Fibroblast of lung (primary cell): Measurements from ENCODE around the gene MYOZ2. TPM values are rescaled to one million over a fixed set of nuclear protein-coding genes. Genes with fewer than 3 reads are reported as not detected.

Source experiments
- DNase-seq, 2 donors: peaks; one replicate each; pipeline versions ENCODE4 v3.0.0 to v3.0.0-alpha.2; 2010; ENCODE audit warnings: low read depth in 2 of 2
- H2AFZ ChIP-seq: 2 replicates; pipeline ENCODE4 v1.5.1; 2012; ENCODE audit warnings: low read length, control low read depth, inconsistent platforms
- H3K27ac ChIP-seq: 2 replicates; pipeline ENCODE4 v1.5.1; 2011; ENCODE audit warnings: low read length, control low read depth; ENCODE audit not compliant: insufficient read depth
- H3K27me3 ChIP-seq: 2 replicates; pipeline ENCODE4 v1.5.1; 2011; ENCODE audit warnings: mild to moderate bottlenecking, low read length; ENCODE audit not compliant: control insufficient read depth, insufficient read depth
- H3K36me3 ChIP-seq: 2 replicates; pipeline ENCODE4 v1.5.1; 2011; ENCODE audit warnings: low read length; ENCODE audit not compliant: control insufficient read depth, insufficient read depth
- H3K4me1 ChIP-seq: 2 replicates; pipeline ENCODE4 v1.5.1; 2011; ENCODE audit warnings: low read length; ENCODE audit not compliant: control insufficient read depth, insufficient read depth; ENCODE audit errors: extremely low read depth
- H3K4me2 ChIP-seq: 2 replicates; pipeline ENCODE4 v1.5.1; 2011; ENCODE audit warnings: low read length, control low read depth; ENCODE audit not compliant: insufficient read depth; ENCODE audit errors: extremely low read depth
- H3K4me3 ChIP-seq, 4 experiments: fragments of 200-600 bp in 1 of 4; sonication (generic) in 1 of 4; replicated peaks in 1 of 4; 2 replicates each; pipeline ENCODE4 v1.5.1; 2011 to 2016; ENCODE audit warnings: low read length in 4 of 4, low read depth in 3 of 4, mild to moderate bottlenecking in 3 of 4, control low read depth in 2 of 4, inconsistent platforms in 1 of 4, mixed read lengths in 1 of 4; ENCODE audit not compliant: insufficient read depth in 1 of 4; ENCODE audit errors: control extremely low read depth in 1 of 4
- H3K79me2 ChIP-seq: 2 replicates; pipeline ENCODE4 v1.5.1; 2012; ENCODE audit warnings: mild to moderate bottlenecking, low read length, inconsistent platforms; ENCODE audit not compliant: control insufficient read depth, insufficient read depth
- H3K9ac ChIP-seq: 2 replicates; pipeline ENCODE4 v1.5.1; 2011; ENCODE audit warnings: mild to moderate bottlenecking, low read length, control low read depth; ENCODE audit not compliant: insufficient read depth
- H3K9me3 ChIP-seq: 2 replicates; pipeline ENCODE4 v1.5.1; 2012; ENCODE audit warnings: low read depth, low read length; ENCODE audit not compliant: control insufficient read depth, insufficient read depth
- H4K20me1 ChIP-seq: 2 replicates; pipeline ENCODE4 v1.5.1; 2011; ENCODE audit warnings: low read length; ENCODE audit not compliant: control insufficient read depth, insufficient read depth; ENCODE audit errors: extremely low read depth
- EZH2 ChIP-seq: IDR thresholded peaks from 2 replicates; pipeline ENCODE4 v1.5.1; 2012; ENCODE audit warnings: low read length, control low read depth, mild to moderate bottlenecking; ENCODE audit errors: missing control alignments
- polyA plus RNA-seq, 2 donors: library from polyadenylated mRNA; depleted of rRNA in 1 of 2; stranded (reverse) in 1 of 2; unstranded in 1 of 2; fragments of >200 nt; gene quantifications; 2 replicates each; pipeline ENCODE4 v1.2.1, GENCODE V29; 2011 to 2012; ENCODE audit warnings: missing spikeins in 1 of 2
- total RNA-seq: library from RNA; depleted of rRNA; stranded (reverse); fragments of >200 nt; gene quantifications from 2 replicates; pipeline ENCODE4 v1.2.1, GENCODE V29; 2014
- TF ChIP-seq, protein P1 (sequence below), 2 donors: IDR thresholded peaks in 1 of 2; conservative IDR thresholded peaks in 1 of 2; 1 replicate in 1 of 2; 2 replicates in 1 of 2; pipeline ENCODE4 v1.5.1; 2011 to 2012; ENCODE audit warnings: low read length in 2 of 2, control low read depth in 1 of 2, inconsistent platforms in 1 of 2, low read depth in 1 of 2, mild to moderate bottlenecking in 1 of 2

The MYOZ2 gene
- total and polyA plus RNA-seq, 2 donors (not counting 1 experiment from before 2014, with no cell fraction given): 0.17 to 0.59 TPM

GRCh38 chr4:119191505-119191904 lies 55.9 kb downstream of the MYOZ2 start:
- no peak overlapping the region for H2AFZ ChIP-seq
- H3K9ac ChIP-seq: no peak overlapping the region
- H3K4me3 ChIP-seq: no peak overlapping the region
- no peaks in the 10 kb centered on the region for H3K79me2 ChIP-seq
- H3K4me2 ChIP-seq: no peak overlapping the region
- no peak for TF ChIP-seq EZH2
- TF ChIP-seq, protein P1, sequence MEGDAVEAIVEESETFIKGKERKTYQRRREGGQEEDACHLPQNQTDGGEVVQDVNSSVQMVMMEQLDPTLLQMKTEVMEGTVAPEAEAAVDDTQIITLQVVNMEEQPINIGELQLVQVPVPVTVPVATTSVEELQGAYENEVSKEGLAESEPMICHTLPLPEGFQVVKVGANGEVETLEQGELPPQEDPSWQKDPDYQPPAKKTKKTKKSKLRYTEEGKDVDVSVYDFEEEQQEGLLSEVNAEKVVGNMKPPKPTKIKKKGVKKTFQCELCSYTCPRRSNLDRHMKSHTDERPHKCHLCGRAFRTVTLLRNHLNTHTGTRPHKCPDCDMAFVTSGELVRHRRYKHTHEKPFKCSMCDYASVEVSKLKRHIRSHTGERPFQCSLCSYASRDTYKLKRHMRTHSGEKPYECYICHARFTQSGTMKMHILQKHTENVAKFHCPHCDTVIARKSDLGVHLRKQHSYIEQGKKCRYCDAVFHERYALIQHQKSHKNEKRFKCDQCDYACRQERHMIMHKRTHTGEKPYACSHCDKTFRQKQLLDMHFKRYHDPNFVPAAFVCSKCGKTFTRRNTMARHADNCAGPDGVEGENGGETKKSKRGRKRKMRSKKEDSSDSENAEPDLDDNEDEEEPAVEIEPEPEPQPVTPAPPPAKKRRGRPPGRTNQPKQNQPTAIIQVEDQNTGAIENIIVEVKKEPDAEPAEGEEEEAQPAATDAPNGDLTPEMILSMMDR (conservative IDR thresholded peaks at IDR 0.05 in 1 of 2, IDR thresholded peaks at IDR 0.05 in 1 of 2; ENCODE audit: low read depth in 1 of 2, low read length in 2 of 2): no peak
- no peaks in the 10 kb centered on the region for H3K9me3 ChIP-seq
- no peak overlapping the region for H3K27ac ChIP-seq
- H3K4me1 ChIP-seq: no peaks in the 10 kb centered on the region
- no peaks in the 10 kb centered on the region for H3K27me3 ChIP-seq
- no peak for DNase-seq
- no peaks in the 10 kb centered on the region for H3K36me3 ChIP-seq
- no peaks in the 10 kb centered on the region for H4K20me1 ChIP-seq

GRCh38 chr4:119197772-119198212 lies 62.2 kb downstream of the MYOZ2 start:
- no peaks in the 10 kb centered on the region for H4K20me1 ChIP-seq

DNA sequence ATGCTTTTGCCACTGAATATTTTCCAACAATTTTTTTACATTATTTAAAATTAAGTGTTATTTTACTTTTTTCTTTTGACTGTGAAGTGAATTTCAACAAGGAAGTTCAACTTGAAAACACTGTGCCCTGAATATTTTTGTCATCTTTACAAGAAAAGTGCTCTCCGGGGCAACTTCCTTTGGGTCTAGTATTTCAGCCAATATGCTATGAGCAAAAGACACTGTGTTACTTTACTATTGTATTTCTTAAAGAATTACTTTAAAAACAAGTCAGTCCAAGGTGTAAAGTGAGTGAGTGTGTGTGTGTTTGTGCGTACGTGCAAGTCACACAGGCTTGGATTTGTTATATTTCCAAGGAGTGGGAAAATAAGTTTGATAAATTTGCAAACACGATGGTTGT lies 69.3 kb downstream of the MYOZ2 start:
- H3K9ac ChIP-seq: no peak overlapping the region
- H3K27me3 ChIP-seq: no peaks in the 10 kb centered on the region
- no peaks in the 10 kb centered on the region for H3K36me3 ChIP-seq
- peaks cover 18% of the 10 kb centered on the region for H3K4me1 ChIP-seq
- peak overlapping the region; percentile 74 for H2AFZ ChIP-seq
- no peak overlapping the region for H3K4me2 ChIP-seq
- H3K9me3 ChIP-seq: no peaks in the 10 kb centered on the region
- no peak overlapping the region for H3K4me3 ChIP-seq
- peak in 1 of 2 donors; percentile 24 for DNase-seq
- H3K27ac ChIP-seq: no peak overlapping the region
- no peak for TF ChIP-seq EZH2
- TF ChIP-seq, protein P1 (conservative IDR thresholded peaks at IDR 0.05 in 1 of 2, IDR thresholded peaks at IDR 0.05 in 1 of 2; ENCODE audit: low read depth in 1 of 2, low read length in 2 of 2): no peak
- no peaks in the 10 kb centered on the region for H4K20me1 ChIP-seq
- H3K79me2 ChIP-seq: no peaks in the 10 kb centered on the region

More at GRCh38 chr4:119197772-119198212, 62.2 kb downstream of the MYOZ2 start:
- Histone ChIP-seq H3K27me3 (no peaks in the 10 kb centered on the region), H3K9me3 (no peaks in the 10 kb centered on the region), H3K4me2 (no peak overlapping the region), H3K79me2 (no peaks in the 10 kb centered on the region), H3K9ac (no peak overlapping the region), H2AFZ (no peak overlapping the region), H3K4me1 (no peaks in the 10 kb centered on the region), H3K36me3 (no peaks in the 10 kb centered on the region), H3K4me3 (no peak overlapping the region), H3K27ac (no peak overlapping the region)
- TF ChIP-seq, protein P1 (conservative IDR thresholded peaks at IDR 0.05 in 1 of 2, IDR thresholded peaks at IDR 0.05 in 1 of 2; ENCODE audit: low read depth in 1 of 2, low read length in 2 of 2): no peak
- no peak for TF ChIP-seq EZH2
- DNase-seq: no peak
